Trophoblast cell (in vitro differentiated cells and primary cell): ENCODE data around the gene KCNH1.

Experiments
- DNase-seq, 2 donors: peaks; one replicate each; pipeline ENCODE4 v3.0.0-alpha.2; 2016
- H2AFZ ChIP-seq: 2 replicates; pipeline ENCODE4 v1.6.1; 2013; ENCODE audit warnings: low read length, moderate library complexity, mild to moderate bottlenecking; ENCODE audit not compliant: insufficient read depth, poor library complexity
- H2AK5ac ChIP-seq: 2 replicates; pipeline ENCODE4 v1.6.1; 2013; ENCODE audit warnings: mild to moderate bottlenecking, low read length
- H2BK120ac ChIP-seq: 2 replicates; pipeline ENCODE4 v1.6.1; 2013; ENCODE audit warnings: low read length, mild to moderate bottlenecking, moderate library complexity; ENCODE audit not compliant: insufficient read depth, poor library complexity
- H2BK12ac ChIP-seq: 2 replicates; pipeline ENCODE4 v1.6.1; 2013; ENCODE audit warnings: mild to moderate bottlenecking, low read length, moderate library complexity
- H2BK5ac ChIP-seq: 2 replicates; pipeline ENCODE4 v1.6.1; 2013; ENCODE audit warnings: low read length, low read depth, moderate library complexity, mild to moderate bottlenecking; ENCODE audit not compliant: poor library complexity
- H3K14ac ChIP-seq: 2 replicates; pipeline ENCODE4 v1.6.1; 2013; ENCODE audit warnings: mild to moderate bottlenecking, low read length
- H3K18ac ChIP-seq: 2 replicates; pipeline ENCODE4 v1.6.1; 2013; ENCODE audit warnings: mild to moderate bottlenecking, low read length
- H3K23ac ChIP-seq: 2 replicates; pipeline ENCODE4 v1.6.1; 2013; ENCODE audit warnings: low read length
- H3K27ac ChIP-seq: 2 replicates; pipeline ENCODE4 v1.5.1; 2013; ENCODE audit warnings: low read depth, mild to moderate bottlenecking, inconsistent platforms, low read length, moderate library complexity
- H3K27me3 ChIP-seq: 2 replicates; pipeline ENCODE4 v1.6.1; 2013; ENCODE audit warnings: inconsistent platforms, mild to moderate bottlenecking, low read length, moderate library complexity; ENCODE audit not compliant: insufficient read depth
- H3K36me3 ChIP-seq, 2 experiments: 1 replicate in 1 of 2; 2 replicates in 1 of 2; pipeline ENCODE4 v1.6.1; 2013; ENCODE audit warnings: low read length in 2 of 2, mild to moderate bottlenecking in 2 of 2, moderate library complexity in 1 of 2; ENCODE audit not compliant: insufficient read depth in 2 of 2, control insufficient read depth in 1 of 2
- H3K4ac ChIP-seq: 2 replicates; pipeline ENCODE4 v1.6.1; 2013; ENCODE audit warnings: low read depth, mild to moderate bottlenecking, low read length, moderate library complexity
- H3K4me1 ChIP-seq, 2 experiments: 1 replicate in 1 of 2; 2 replicates in 1 of 2; pipeline ENCODE4 v1.6.1; 2013; ENCODE audit warnings: low read length in 2 of 2, mild to moderate bottlenecking in 2 of 2, moderate library complexity in 1 of 2; ENCODE audit not compliant: insufficient read depth in 2 of 2, control insufficient read depth in 1 of 2
- H3K4me2 ChIP-seq: 2 replicates; pipeline ENCODE4 v1.6.1; 2013; ENCODE audit warnings: inconsistent platforms, mild to moderate bottlenecking, low read length, moderate library complexity
- H3K4me3 ChIP-seq: 2 replicates; pipeline ENCODE4 v1.5.1; 2013; ENCODE audit warnings: mild to moderate bottlenecking, low read depth, low read length, inconsistent platforms
- H3K79me1 ChIP-seq: one replicate; pipeline ENCODE4 v1.6.1; 2013; ENCODE audit warnings: low read length
- H3K79me2 ChIP-seq: 2 replicates; pipeline ENCODE4 v1.6.1; 2013; ENCODE audit warnings: low read length, mild to moderate bottlenecking; ENCODE audit not compliant: control insufficient read depth, insufficient read depth, poor library complexity
- H3K9ac ChIP-seq: 2 replicates; pipeline ENCODE4 v1.6.1; 2013; ENCODE audit warnings: mild to moderate bottlenecking, low read length
- H3K9me3 ChIP-seq: 2 replicates; pipeline ENCODE4 v1.6.1; 2013; ENCODE audit warnings: low read depth, mild to moderate bottlenecking, control low read depth, inconsistent platforms, low read length; ENCODE audit not compliant: insufficient read depth
- H4K12ac ChIP-seq: 2 replicates; pipeline ENCODE4 v1.6.1; 2013; ENCODE audit warnings: low read depth, mild to moderate bottlenecking, low read length, moderate library complexity
- H4K8ac ChIP-seq: 2 replicates; pipeline ENCODE4 v1.6.1; 2013; ENCODE audit warnings: low read depth, mild to moderate bottlenecking, low read length, moderate library complexity
- H4K91ac ChIP-seq: one replicate; pipeline ENCODE4 v1.6.1; 2013; ENCODE audit warnings: low read depth, mild to moderate bottlenecking, low read length, moderate library complexity
- WGBS: extraction: QIAGEN DNeasy Blood & Tissue Kit; methylation state at CpG from one replicate; pipeline ENCODE4 v1.1.7; 2013; ENCODE audit warnings: missing lambda C conversion rate; ENCODE audit not compliant: insufficient read length, insufficient coverage; ENCODE audit errors: extremely low coverage; 5-methylcytosine and 5-hydroxymethylcytosine counted together

KCNH1 gene

GRCh38 chr1:210827481-210827880, 306.5 kb downstream of the KCNH1 start:
- Histone ChIP-seq H3K27ac (no peak overlapping the region), H3K79me2 (no peaks in the 10 kb centered on the region), H3K36me3 (no peaks in the 10 kb centered on the region), H3K4ac (no peak overlapping the region), H3K9me3 (no peaks in the 10 kb centered on the region), H3K14ac (no peak overlapping the region), H3K4me3 (no peak overlapping the region), H3K4me2 (no peak overlapping the region), H3K9ac (no peak overlapping the region), H3K18ac (no peak overlapping the region), H2BK12ac (no peak overlapping the region), H2AFZ (no peak overlapping the region), H2BK5ac (no peak overlapping the region), H2AK5ac (no peak overlapping the region), H4K91ac (no peak overlapping the region), H2BK120ac (no peak overlapping the region), H3K4me1 (no peaks in the 10 kb centered on the region), H3K27me3 (no peaks in the 10 kb centered on the region), H3K79me1 (no peaks in the 10 kb centered on the region), H4K12ac (no peak overlapping the region), H4K8ac (no peak overlapping the region), H3K23ac (no peak overlapping the region)
- DNase-seq = no peak

- Histone ChIP-seq H2BK12ac (no peak overlapping the region), H3K9me3 (no peaks in the 10 kb centered on the region), H2AK5ac (no peak overlapping the region), H4K12ac (no peak overlapping the region), H3K4ac (no peak overlapping the region), H3K27ac (no peak overlapping the region), H4K8ac (no peak overlapping the region), H3K4me3 (no peak overlapping the region), H3K9ac (no peak overlapping the region), H3K27me3 (no peaks in the 10 kb centered on the region), H3K4me1 (no peaks in the 10 kb centered on the region), H2AFZ (no peak overlapping the region), H3K36me3 (no peaks in the 10 kb centered on the region), H3K14ac (no peak overlapping the region), H3K18ac (no peak overlapping the region), H3K79me1 (no peaks in the 10 kb centered on the region), H3K4me2 (no peak overlapping the region), H3K79me2 (no peaks in the 10 kb centered on the region), H4K91ac (no peak overlapping the region), H2BK120ac (no peak overlapping the region), H2BK5ac (no peak overlapping the region), H3K23ac (no peak overlapping the region)
- DNase-seq = no peak
- WGBS = no CpG with 5 or more reads among the region's 5 CpGs
These were observed 307.3 kb downstream of the KCNH1 start for GRCh38 chr1:210826686-210827085.

- Histone ChIP-seq H3K14ac (no peak overlapping the region), H3K27me3 (no peaks in the 10 kb centered on the region), H3K79me2 (no peaks in the 10 kb centered on the region), H2BK12ac (no peak overlapping the region), H2BK120ac (no peak overlapping the region), H4K12ac (no peak overlapping the region), H3K9me3 (no peaks in the 10 kb centered on the region), H3K4me1 (no peaks in the 10 kb centered on the region), H3K4ac (no peak overlapping the region), H3K4me3 (no peak overlapping the region), H3K9ac (no peak overlapping the region), H2BK5ac (no peak overlapping the region), H2AK5ac (no peak overlapping the region), H3K79me1 (no peaks in the 10 kb centered on the region), H4K8ac (no peak overlapping the region), H3K27ac (no peak overlapping the region), H3K4me2 (no peak overlapping the region), H3K18ac (no peak overlapping the region), H3K36me3 (no peaks in the 10 kb centered on the region), H3K23ac (no peak overlapping the region), H2AFZ (no peak overlapping the region), H4K91ac (no peak overlapping the region)
- WGBS = no CpG with 5 or more reads among the region's 1 CpG
- DNase-seq = no peak
These were observed 311.0 kb downstream of the KCNH1 start for GRCh38 chr1:210822932-210823331.

- Histone ChIP-seq H2BK120ac (no peak overlapping the region), H3K18ac (no peak overlapping the region), H3K36me3 (no peaks in the 10 kb centered on the region), H2AFZ (no peak overlapping the region), H4K12ac (no peak overlapping the region), H3K4me1 (no peaks in the 10 kb centered on the region), H3K27me3 (no peaks in the 10 kb centered on the region), H4K8ac (no peak overlapping the region), H4K91ac (no peak overlapping the region), H2AK5ac (no peak overlapping the region), H3K27ac (no peak overlapping the region), H3K4ac (no peak overlapping the region), H3K4me2 (no peak overlapping the region), H3K79me2 (no peaks in the 10 kb centered on the region), H3K23ac (no peak overlapping the region), H3K4me3 (no peak overlapping the region), H3K9ac (no peak overlapping the region), H2BK5ac (no peak overlapping the region), H3K9me3 (no peaks in the 10 kb centered on the region), H3K14ac (no peak overlapping the region), H2BK12ac (no peak overlapping the region), H3K79me1 (no peaks in the 10 kb centered on the region)
- WGBS = no CpG with 5 or more reads among the region's 2 CpGs
- DNase-seq = no peak
These were observed 311.7 kb downstream of the KCNH1 start for GRCh38 chr1:210822241-210822640.
